ENCODE data around the gene MRPL3.

MRPL3 gene

DNA sequence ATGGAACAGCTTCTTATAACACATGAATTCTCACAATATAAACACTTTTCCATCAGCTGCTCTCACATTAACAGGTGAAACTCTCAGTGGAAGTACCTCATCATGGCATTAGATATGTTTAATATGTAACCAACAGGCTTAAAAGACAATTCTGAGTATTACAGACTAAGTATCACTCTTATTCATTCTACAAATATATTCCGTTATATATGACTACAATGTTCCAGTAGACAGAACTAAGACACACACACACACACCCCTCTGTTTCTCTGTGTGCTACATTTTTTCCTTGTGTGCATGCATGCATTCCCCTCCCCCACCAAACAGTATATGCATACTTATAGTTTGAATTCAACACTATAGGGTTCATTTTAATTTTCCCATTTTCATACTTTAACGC lies 32.4 kb downstream of the MRPL3 start:
- Histone ChIP-seq H3K4me3 (ENCODE audit: insufficient read depth, low read depth, low read length) (no peak overlapping the region), H3K4me1 (ENCODE audit: control insufficient read depth, insufficient read depth, low read length) (peaks cover 3% of the 10 kb centered on the region), H3K27ac (ENCODE audit: insufficient read depth, low read depth, low read length, poor library complexity, severe bottlenecking) (no peak overlapping the region), H3K36me3 (ENCODE audit: control insufficient read depth, insufficient read depth, low read length) (peaks cover 14% of the 10 kb centered on the region), H3K9me3 (ENCODE audit: control insufficient read depth, low read length) (no peaks in the 10 kb centered on the region), H3K27me3 (ENCODE audit: control insufficient read depth, insufficient read depth, low read length, poor library complexity, severe bottlenecking) (no peaks in the 10 kb centered on the region)
- 95 to 96% methylated on average over 2 of the region's 2 CpGs for WGBS, 2 experiments

DNA sequence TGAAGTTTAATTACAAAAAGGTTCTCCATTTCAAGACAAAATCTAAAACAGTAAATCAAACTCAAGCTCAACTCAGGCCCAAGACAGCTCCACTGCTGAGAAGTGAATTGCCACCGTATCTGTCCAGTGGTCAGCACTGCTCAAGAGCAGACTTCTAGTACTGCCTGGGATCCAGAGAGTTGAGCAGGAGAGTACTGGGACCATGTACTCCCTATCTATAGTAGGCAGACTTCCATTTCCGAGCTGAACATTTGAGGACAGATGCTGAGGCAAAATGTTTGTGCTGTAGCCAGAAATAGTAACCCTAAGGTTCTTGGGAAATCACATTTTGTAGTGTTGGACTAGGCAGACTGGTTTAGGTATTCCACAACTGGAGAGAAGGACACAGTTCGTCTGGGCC lies 44.1 kb downstream of the MRPL3 start:
- no peaks in the 10 kb centered on the region for H3K4me1 ChIP-seq (ENCODE audit: control insufficient read depth, insufficient read depth, low read length)
- H3K27me3 ChIP-seq (ENCODE audit: control insufficient read depth, insufficient read depth, low read length, poor library complexity, severe bottlenecking): no peaks in the 10 kb centered on the region
- H3K4me3 ChIP-seq (ENCODE audit: insufficient read depth, low read depth, low read length): no peak overlapping the region
- peaks cover 5% of the 10 kb centered on the region for H3K36me3 ChIP-seq (ENCODE audit: control insufficient read depth, insufficient read depth, low read length)
- no peak overlapping the region for H3K27ac ChIP-seq (ENCODE audit: insufficient read depth, low read depth, low read length, poor library complexity, severe bottlenecking)
- 91 to 96% methylated on average over 3 of the region's 3 CpGs for WGBS, 2 experiments
- H3K9me3 ChIP-seq (ENCODE audit: control insufficient read depth, low read length): no peaks in the 10 kb centered on the region

DNA sequence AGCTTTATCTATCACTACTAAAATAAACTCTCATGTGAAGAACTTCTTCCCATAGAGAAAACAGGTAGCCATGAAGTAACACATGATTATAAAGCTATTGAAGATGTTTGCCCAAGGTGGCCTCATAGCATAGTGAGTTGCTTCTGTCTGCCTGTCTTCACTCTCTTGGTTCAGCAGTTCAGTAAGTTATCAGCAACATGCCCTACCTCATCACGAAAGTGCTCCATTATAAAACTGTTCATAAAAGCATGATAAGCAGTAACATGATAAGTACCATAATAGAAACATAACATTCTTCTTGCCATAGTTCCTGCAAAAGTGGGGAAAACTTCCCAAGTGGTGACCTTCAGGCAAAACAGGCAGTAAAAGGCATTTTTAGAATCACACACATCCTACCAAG lies 45.6 kb downstream of the MRPL3 start:
- WGBS, 2 experiments: 89% methylated on average over 1 of the region's 1 CpG; no CpG with 5 or more reads in 1 of the 2 experiments
- Histone ChIP-seq H3K4me1 (ENCODE audit: control insufficient read depth, insufficient read depth, low read length) (no peaks in the 10 kb centered on the region), H3K9me3 (ENCODE audit: control insufficient read depth, low read length) (no peaks in the 10 kb centered on the region), H3K27ac (ENCODE audit: insufficient read depth, low read depth, low read length, poor library complexity, severe bottlenecking) (no peak overlapping the region), H3K27me3 (ENCODE audit: control insufficient read depth, insufficient read depth, low read length, poor library complexity, severe bottlenecking) (no peaks in the 10 kb centered on the region), H3K36me3 (ENCODE audit: control insufficient read depth, insufficient read depth, low read length) (peaks cover 5% of the 10 kb centered on the region), H3K4me3 (ENCODE audit: insufficient read depth, low read depth, low read length) (no peak overlapping the region)

DNA sequence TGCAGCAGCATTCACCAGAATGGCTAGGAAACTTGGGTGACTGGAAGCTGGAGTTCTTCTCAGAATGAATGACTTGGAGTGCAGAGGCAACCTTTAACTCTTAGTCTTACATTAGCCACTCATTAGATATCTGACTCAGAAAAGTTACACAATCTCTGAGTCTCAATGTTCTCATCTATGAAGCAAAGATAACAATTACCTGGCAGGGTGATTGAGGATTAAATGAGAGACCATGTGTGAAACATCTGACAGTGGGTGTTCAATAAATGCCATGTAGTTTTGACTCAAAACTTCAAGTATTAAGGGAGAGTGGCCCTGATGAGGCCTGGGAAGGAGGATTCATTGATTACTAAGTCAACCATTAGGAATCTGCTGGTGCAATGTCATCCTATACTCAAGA lies 48.3 kb downstream of the MRPL3 start:
- no peaks in the 10 kb centered on the region for H3K9me3 ChIP-seq (ENCODE audit: control insufficient read depth, low read length)
- no peak overlapping the region for H3K27ac ChIP-seq (ENCODE audit: insufficient read depth, low read depth, low read length, poor library complexity, severe bottlenecking)
- H3K36me3 ChIP-seq (ENCODE audit: control insufficient read depth, insufficient read depth, low read length): no peaks in the 10 kb centered on the region
- H3K4me1 ChIP-seq (ENCODE audit: control insufficient read depth, insufficient read depth, low read length): no peaks in the 10 kb centered on the region
- no peaks in the 10 kb centered on the region for H3K27me3 ChIP-seq (ENCODE audit: control insufficient read depth, insufficient read depth, low read length, poor library complexity, severe bottlenecking)
- no peak overlapping the region for H3K4me3 ChIP-seq (ENCODE audit: insufficient read depth, low read depth, low read length)

DNA sequence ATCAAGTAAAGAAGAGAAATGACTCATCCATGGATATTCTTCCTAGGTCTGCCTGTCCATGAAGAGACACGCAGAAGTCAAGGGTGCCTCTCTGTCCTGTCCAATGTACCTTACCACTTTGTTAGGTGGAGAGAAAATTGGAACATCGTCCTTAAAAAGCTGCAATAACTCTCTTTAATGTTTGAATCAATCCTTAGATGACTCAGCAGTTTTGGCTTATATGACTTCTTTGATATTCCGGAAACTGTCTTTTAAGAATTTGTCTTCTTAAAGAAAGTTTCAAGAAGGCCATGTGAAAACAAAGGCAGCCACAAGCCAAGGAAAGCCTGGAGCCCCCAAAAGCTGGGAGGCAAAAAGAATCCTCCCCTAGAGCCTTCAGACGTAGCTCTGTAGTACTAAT lies 49.2 kb downstream of the MRPL3 start:
- Histone ChIP-seq H3K27me3 (ENCODE audit: control insufficient read depth, insufficient read depth, low read length, poor library complexity, severe bottlenecking) (no peaks in the 10 kb centered on the region), H3K9me3 (ENCODE audit: control insufficient read depth, low read length) (no peaks in the 10 kb centered on the region), H3K36me3 (ENCODE audit: control insufficient read depth, insufficient read depth, low read length) (no peaks in the 10 kb centered on the region), H3K27ac (ENCODE audit: insufficient read depth, low read depth, low read length, poor library complexity, severe bottlenecking) (no peak overlapping the region), H3K4me3 (ENCODE audit: insufficient read depth, low read depth, low read length) (no peak overlapping the region), H3K4me1 (ENCODE audit: control insufficient read depth, insufficient read depth, low read length) (no peaks in the 10 kb centered on the region)
- 93 to 97% methylated on average over 3 to 4 of the region's 4 CpGs for WGBS, 2 experiments

DNA sequence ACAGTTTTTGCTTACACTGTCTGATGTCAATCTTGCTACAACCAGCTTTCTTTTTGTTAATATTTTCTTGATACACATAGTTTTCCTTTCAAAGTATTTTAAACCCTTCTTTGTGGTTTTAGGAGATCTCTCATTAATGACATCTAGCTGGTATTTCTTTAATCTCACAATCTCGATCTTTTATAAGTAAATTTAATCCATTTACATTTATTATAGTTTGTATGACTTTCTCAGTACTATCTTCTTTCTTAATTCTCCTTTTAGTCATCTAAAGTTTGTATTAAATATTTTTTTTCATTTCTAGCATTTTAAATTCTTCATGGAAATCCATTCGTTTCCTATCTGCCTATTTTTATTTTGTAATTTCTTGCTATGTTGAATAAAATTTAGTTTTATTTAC lies 55.4 kb downstream of the MRPL3 start:
- Histone ChIP-seq H3K27me3 (ENCODE audit: control insufficient read depth, insufficient read depth, low read length, poor library complexity, severe bottlenecking) (no peaks in the 10 kb centered on the region), H3K4me3 (ENCODE audit: insufficient read depth, low read depth, low read length) (no peak overlapping the region), H3K9me3 (ENCODE audit: control insufficient read depth, low read length) (no peaks in the 10 kb centered on the region), H3K36me3 (ENCODE audit: control insufficient read depth, insufficient read depth, low read length) (no peaks in the 10 kb centered on the region), H3K27ac (ENCODE audit: insufficient read depth, low read depth, low read length, poor library complexity, severe bottlenecking) (no peak overlapping the region), H3K4me1 (ENCODE audit: control insufficient read depth, insufficient read depth, low read length) (no peaks in the 10 kb centered on the region)
- WGBS, 2 experiments: 100% methylated on average over 2 of the region's 2 CpGs; no CpG with 5 or more reads in 1 of the 2 experiments

DNA sequence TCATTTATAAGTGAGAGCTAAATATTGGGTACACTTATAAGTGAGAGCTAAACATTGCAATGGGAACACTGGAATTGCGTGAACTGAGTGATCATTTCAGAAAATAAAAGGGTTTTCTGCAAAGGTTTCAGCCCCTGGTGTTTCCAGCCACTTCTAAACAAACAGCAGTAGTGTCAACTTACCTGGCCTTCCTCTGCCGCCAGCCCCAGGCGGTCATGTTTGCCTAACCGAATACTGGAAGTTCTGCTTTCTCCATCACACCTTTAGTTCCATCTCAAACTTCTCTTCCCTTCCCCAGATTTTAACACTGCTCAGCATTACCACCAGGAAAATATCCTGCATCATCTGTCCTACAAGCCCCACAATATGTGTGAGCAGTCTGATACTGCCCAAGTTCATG lies 58.6 kb downstream of the MRPL3 start:
- Histone ChIP-seq H3K9me3 (ENCODE audit: control insufficient read depth, low read length) (no peaks in the 10 kb centered on the region), H3K27ac (ENCODE audit: insufficient read depth, low read depth, low read length, poor library complexity, severe bottlenecking) (no peak overlapping the region), H3K4me1 (ENCODE audit: control insufficient read depth, insufficient read depth, low read length) (no peaks in the 10 kb centered on the region), H3K4me3 (ENCODE audit: insufficient read depth, low read depth, low read length) (no peak overlapping the region), H3K36me3 (ENCODE audit: control insufficient read depth, insufficient read depth, low read length) (no peaks in the 10 kb centered on the region), H3K27me3 (ENCODE audit: control insufficient read depth, insufficient read depth, low read length, poor library complexity, severe bottlenecking) (no peaks in the 10 kb centered on the region)
- WGBS, 2 experiments: 93 to 94% methylated on average over 4 of the region's 4 CpGs

DNA sequence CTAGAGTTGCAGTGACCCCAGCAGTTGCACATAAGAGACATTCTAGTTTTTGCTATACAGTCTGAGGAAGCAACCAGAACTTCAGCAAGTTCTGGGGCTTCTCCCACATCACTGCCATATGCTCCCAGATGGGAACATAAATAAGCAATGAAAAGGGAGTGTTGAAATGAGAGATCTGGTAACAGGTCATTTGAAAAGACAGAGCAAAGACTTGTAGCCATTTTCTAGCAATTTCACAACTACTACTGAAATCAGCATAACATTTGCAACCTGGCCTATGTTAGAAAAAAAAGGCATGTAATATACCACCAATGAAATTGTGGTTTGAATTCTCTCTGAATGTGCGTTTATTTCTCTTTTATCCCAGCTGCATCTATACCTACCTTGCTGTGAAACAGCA lies 63.7 kb downstream of the MRPL3 start:
- Histone ChIP-seq H3K36me3 (ENCODE audit: control insufficient read depth, insufficient read depth, low read length) (no peaks in the 10 kb centered on the region), H3K4me3 (ENCODE audit: insufficient read depth, low read depth, low read length) (no peak overlapping the region), H3K9me3 (ENCODE audit: control insufficient read depth, low read length) (no peaks in the 10 kb centered on the region), H3K27me3 (ENCODE audit: control insufficient read depth, insufficient read depth, low read length, poor library complexity, severe bottlenecking) (no peaks in the 10 kb centered on the region), H3K4me1 (ENCODE audit: control insufficient read depth, insufficient read depth, low read length) (no peaks in the 10 kb centered on the region), H3K27ac (ENCODE audit: insufficient read depth, low read depth, low read length, poor library complexity, severe bottlenecking) (no peak overlapping the region)
- 100% methylated on average over 1 of the region's 1 CpG for WGBS, 2 experiments

DNA sequence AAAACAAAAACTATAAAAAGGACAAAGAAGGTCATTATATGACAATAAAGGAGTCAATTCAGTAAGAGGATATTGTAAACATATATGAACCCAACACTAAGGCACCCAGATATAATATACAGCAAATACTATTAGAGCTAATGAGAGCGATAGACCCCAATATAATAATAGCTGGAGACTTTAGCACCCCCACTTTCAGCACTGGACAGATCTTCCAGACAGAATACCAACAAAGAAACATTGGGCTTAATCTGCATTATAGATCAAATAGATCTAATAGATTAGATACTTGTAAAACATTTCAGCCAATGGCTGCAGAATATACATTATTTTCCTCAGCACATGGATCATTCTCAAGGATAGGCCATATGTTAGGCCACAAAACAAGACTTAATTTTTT lies 67.8 kb downstream of the MRPL3 start:
- Histone ChIP-seq H3K27ac (ENCODE audit: insufficient read depth, low read depth, low read length, poor library complexity, severe bottlenecking) (no peak overlapping the region), H3K36me3 (ENCODE audit: control insufficient read depth, insufficient read depth, low read length) (no peaks in the 10 kb centered on the region), H3K4me1 (ENCODE audit: control insufficient read depth, insufficient read depth, low read length) (no peaks in the 10 kb centered on the region), H3K9me3 (ENCODE audit: control insufficient read depth, low read length) (no peaks in the 10 kb centered on the region), H3K4me3 (ENCODE audit: insufficient read depth, low read depth, low read length) (no peak overlapping the region), H3K27me3 (ENCODE audit: control insufficient read depth, insufficient read depth, low read length, poor library complexity, severe bottlenecking) (no peaks in the 10 kb centered on the region)
- WGBS, 2 experiments: 100% methylated on average over 1 of the region's 1 CpG; no CpG with 5 or more reads in 1 of the 2 experiments

DNA sequence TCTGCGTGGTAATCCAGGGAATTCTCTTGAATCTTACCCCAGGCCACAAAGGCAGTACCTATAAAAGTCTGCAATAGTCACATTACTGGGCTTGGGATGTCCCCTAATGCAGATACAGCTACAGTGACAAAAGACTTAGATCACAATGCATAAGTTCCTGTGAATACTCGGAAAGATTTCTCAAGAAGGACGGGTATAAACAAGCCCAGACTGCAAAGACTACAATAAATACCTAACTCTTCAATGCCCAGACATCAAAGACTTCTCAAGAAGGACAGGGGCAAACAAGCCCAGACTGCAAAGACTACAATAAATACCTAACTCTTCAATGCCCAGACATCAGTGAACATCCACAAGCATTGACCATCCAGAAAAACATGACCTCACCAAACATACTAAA lies 70.3 kb downstream of the MRPL3 start:
- no peaks in the 10 kb centered on the region for H3K36me3 ChIP-seq (ENCODE audit: control insufficient read depth, insufficient read depth, low read length)
- H3K9me3 ChIP-seq (ENCODE audit: control insufficient read depth, low read length): no peaks in the 10 kb centered on the region
- H3K27ac ChIP-seq (ENCODE audit: insufficient read depth, low read depth, low read length, poor library complexity, severe bottlenecking): no peak overlapping the region
- WGBS, 2 experiments: 88 to 91% methylated on average over 3 of the region's 3 CpGs
- no peaks in the 10 kb centered on the region for H3K27me3 ChIP-seq (ENCODE audit: control insufficient read depth, insufficient read depth, low read length, poor library complexity, severe bottlenecking)
- H3K4me1 ChIP-seq (ENCODE audit: control insufficient read depth, insufficient read depth, low read length): no peaks in the 10 kb centered on the region
- H3K4me3 ChIP-seq (ENCODE audit: insufficient read depth, low read depth, low read length): no peak overlapping the region

DNA sequence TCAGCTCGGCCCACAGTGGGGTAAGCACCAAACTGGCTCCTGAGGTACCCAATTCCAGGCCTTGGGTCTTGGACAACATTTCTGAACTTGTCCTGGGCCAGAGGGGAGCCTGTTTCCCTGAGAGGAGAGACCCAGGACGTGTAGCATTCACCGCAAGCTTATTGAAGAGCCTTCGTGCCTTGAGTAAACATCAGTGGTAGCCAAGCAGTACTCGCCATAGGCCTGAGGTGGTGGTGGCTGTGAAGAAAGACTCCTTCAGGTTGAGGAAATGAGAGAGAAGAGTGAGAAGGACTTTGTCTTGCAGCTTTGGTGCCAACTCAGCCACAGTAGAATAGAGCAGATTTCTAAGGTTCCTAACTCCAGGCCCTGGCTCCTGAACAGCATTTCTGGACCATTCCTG lies 71.0 kb downstream of the MRPL3 start:
- Histone ChIP-seq H3K27ac (ENCODE audit: insufficient read depth, low read depth, low read length, poor library complexity, severe bottlenecking) (no peak overlapping the region), H3K4me3 (ENCODE audit: insufficient read depth, low read depth, low read length) (no peak overlapping the region), H3K4me1 (ENCODE audit: control insufficient read depth, insufficient read depth, low read length) (no peaks in the 10 kb centered on the region), H3K27me3 (ENCODE audit: control insufficient read depth, insufficient read depth, low read length, poor library complexity, severe bottlenecking) (no peaks in the 10 kb centered on the region), H3K36me3 (ENCODE audit: control insufficient read depth, insufficient read depth, low read length) (no peaks in the 10 kb centered on the region), H3K9me3 (ENCODE audit: control insufficient read depth, low read length) (no peaks in the 10 kb centered on the region)
- 75 to 76% methylated on average over 5 of the region's 5 CpGs for WGBS, 2 experiments

Measured in ectodermal cell (in vitro differentiated cells).